Superior temporal gyrus (tissue), 1 donor: ENCODE results near the gene NEBL.

Source experiments
- DNase-seq: peaks from one replicate; pipeline ENCODE4 v3.0.0-alpha.2; 2016; ENCODE audit errors: extremely low spot score

Gene NEBL

GRCh38 chr10:20858292-20859124 is 38.6 kb downstream of the NEBL start:
- DNase-seq, result peak; percentile 78

- no peak for DNase-seq
Observed at GRCh38 chr10:20856484-20856883, 40.6 kb downstream of the NEBL start.

GRCh38 chr10:20855398-20856038 is 41.6 kb downstream of the NEBL start:
- no peak for DNase-seq

GRCh38 chr10:20853276-20853675 is 43.8 kb downstream of the NEBL start:
- no peak for DNase-seq

- DNase-seq, result no peak
Observed at GRCh38 chr10:20852303-20852702, 44.8 kb downstream of the NEBL start.

- DNase-seq, result no peak
Observed at GRCh38 chr10:20847512-20847911, 49.6 kb downstream of the NEBL start.

GRCh38 chr10:20846263-20846662 is 50.8 kb downstream of the NEBL start:
- no peak for DNase-seq

GRCh38 chr10:20841419-20841818 is 55.7 kb downstream of the NEBL start:
- no peak for DNase-seq

GRCh38 chr10:20839910-20840309 is 57.2 kb downstream of the NEBL start:
- no peak for DNase-seq

GRCh38 chr10:20839141-20839540 is 58.0 kb downstream of the NEBL start:
- no peak for DNase-seq

- DNase-seq, result no peak
Observed at GRCh38 chr10:20836401-20836800, 60.7 kb downstream of the NEBL start.

GRCh38 chr10:20835335-20835734 is 61.8 kb downstream of the NEBL start:
- no peak for DNase-seq

GRCh38 chr10:20834825-20835224 is 62.3 kb downstream of the NEBL start:
- DNase-seq, result no peak

- DNase-seq, result no peak
Observed at GRCh38 chr10:20822825-20823224, 74.3 kb downstream of the NEBL start.

- peak; percentile 31 for DNase-seq
Observed at GRCh38 chr10:20817646-20818045, 79.5 kb downstream of the NEBL start.

- no peak for DNase-seq
Observed at GRCh38 chr10:20817116-20817515, 80.0 kb downstream of the NEBL start.

GRCh38 chr10:20814116-20814515 is 83.0 kb downstream of the NEBL start:
- no peak for DNase-seq

GRCh38 chr10:20811131-20811530 is 86.0 kb downstream of the NEBL start:
- no peak for DNase-seq

GRCh38 chr10:20809631-20810030 is 87.5 kb downstream of the NEBL start:
- DNase-seq, result no peak

- DNase-seq, result no peak
Observed at GRCh38 chr10:20806487-20806886, 90.6 kb downstream of the NEBL start.

GRCh38 chr10:20797290-20797689 is 99.8 kb downstream of the NEBL start:
- DNase-seq, result no peak

GRCh38 chr10:20795391-20795790 is 101.7 kb downstream of the NEBL start:
- no peak for DNase-seq

GRCh38 chr10:20785174-20785573 is 111.9 kb downstream of the NEBL start:
- DNase-seq, result no peak
